Stimulated activated CD4-positive, alpha-beta T cell treated with anti-CD3 and anti-CD28 coated beads, Interleukin-4, amount 100 ng/mL, for 1 hour (primary cell): ENCODE data around the gene LRRC8D.
"Not testable (repeated sequence)": the region's sequence is repeated elsewhere in the genome, so short reads cannot be mapped to it uniquely, and the experiment has no call there.

Source experiments
- DNase-seq: peaks from one replicate; pipeline ENCODE4 v3.0.0-alpha.2; 2020

The LRRC8D gene

GRCh38 chr1:89971600-89971999 lies 150.8 kb downstream of the LRRC8D start:
- no peak for DNase-seq

GRCh38 chr1:89972024-89972423 lies 151.2 kb downstream of the LRRC8D start:
- no peak for DNase-seq

- DNase-seq: no peak
Observed at GRCh38 chr1:89973471-89974127, 152.8 kb downstream of the LRRC8D start.

GRCh38 chr1:89974256-89974655 lies 153.4 kb downstream of the LRRC8D start:
- no peak for DNase-seq

- DNase-seq: no peak
Observed at GRCh38 chr1:89974696-89975470, 154.1 kb downstream of the LRRC8D start.

GRCh38 chr1:89975540-89976125 lies 154.8 kb downstream of the LRRC8D start:
- no peak for DNase-seq

- no peak for DNase-seq
Observed at GRCh38 chr1:89978755-89979154, 157.9 kb downstream of the LRRC8D start.

- no peak for DNase-seq
Observed at GRCh38 chr1:89980605-89981004, 159.8 kb downstream of the LRRC8D start.

GRCh38 chr1:89982846-89983245 lies 162.0 kb downstream of the LRRC8D start:
- not testable (repeated sequence) for DNase-seq

GRCh38 chr1:89984564-89985116 lies 163.8 kb downstream of the LRRC8D start:
- not testable (repeated sequence) for DNase-seq

GRCh38 chr1:89986020-89986419 lies 165.2 kb downstream of the LRRC8D start:
- no peak for DNase-seq
